ENCODE measurements around the gene RBM26.
"Not testable (repeated sequence)": the region's sequence is repeated elsewhere in the genome, so short reads cannot be mapped to it uniquely, and the experiment has no call there.

The RBM26 gene

DNA sequence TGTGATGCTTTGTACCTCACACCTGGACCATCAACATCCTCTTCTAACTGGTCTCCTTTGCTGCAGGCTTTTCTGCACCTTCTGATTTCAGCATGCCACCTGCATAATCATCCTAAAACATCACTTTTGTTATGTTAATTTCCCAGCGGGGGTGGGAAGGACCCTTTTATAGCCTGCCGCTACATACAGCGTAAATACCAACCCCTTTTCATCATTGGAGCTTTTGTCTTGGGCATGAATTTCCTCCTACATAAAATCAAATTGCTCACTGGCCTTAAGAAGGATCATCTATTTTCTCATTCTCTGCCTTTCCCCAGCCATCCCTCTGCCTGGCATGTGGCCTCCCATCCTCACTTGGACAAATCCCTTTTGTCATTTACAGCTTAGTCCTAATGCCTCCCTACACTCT, 124.7 kb downstream of the RBM26 start:
- no peak for DNase-seq (ENCODE audit: low read depth in 2 of 2, low spot score in 1 of 2)

DNA sequence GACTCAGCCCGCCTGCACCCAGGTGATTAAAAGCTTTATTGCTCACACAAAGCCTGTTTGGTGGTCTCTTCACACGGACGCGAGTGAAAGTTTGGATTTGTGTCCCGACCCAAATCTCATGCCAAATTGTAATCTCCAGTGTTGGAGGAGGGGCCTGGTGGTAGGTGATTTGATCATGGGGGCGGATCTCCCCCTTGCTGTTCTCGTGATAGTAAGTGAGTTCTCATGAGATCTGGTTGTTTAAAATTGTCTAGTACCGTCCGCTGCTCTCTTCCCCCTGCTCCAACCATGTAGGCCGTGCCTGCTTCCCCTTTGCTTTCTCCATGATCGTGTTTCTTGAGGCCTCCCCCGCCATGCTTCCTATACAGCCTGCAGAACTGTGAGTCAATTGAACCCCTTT, 126.3 kb downstream of the RBM26 start:
- not testable (repeated sequence) for DNase-seq (ENCODE audit: low read depth in 2 of 2, low spot score in 1 of 2)

DNA sequence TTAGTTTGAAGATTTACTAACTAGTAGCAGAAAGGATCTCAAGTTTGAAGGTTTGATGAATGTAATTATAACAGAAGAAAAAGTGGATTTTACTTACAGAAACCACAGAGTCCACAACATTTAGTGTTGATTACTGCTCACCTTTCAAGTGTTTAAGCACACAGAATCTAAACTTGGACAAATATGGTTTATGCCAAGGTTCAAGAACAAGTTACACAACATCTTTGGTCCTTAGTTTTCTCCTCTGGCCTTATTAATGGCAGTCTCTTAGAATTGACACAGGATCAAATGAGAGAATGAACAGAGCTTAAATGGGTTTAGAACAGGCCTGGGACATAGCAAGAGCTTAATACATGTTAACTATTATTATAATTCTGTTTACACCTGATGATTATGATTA, 133.0 kb downstream of the RBM26 start:
- DNase-seq (ENCODE audit: low read depth in 2 of 2, low spot score in 1 of 2), result no peak

DNA sequence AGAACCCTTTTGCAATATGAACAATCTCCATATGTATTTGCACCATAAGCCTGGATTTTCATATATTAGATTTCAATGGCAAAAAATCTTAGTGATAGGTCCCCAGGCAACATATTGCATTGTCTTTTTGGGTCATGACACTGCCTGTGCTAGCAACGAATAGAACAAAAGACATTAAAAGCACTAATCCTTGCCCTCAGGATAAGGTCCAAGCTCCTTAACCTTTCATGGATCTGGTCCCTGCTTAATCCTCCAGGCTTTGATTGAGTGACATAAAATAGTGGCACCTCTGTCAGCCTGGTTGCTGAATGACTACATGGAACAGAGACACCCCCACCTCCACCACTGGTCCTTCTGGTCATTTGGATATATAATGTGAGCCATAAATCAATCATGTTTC, 134.4 kb downstream of the RBM26 start:
- no peak for DNase-seq (ENCODE audit: low read depth in 2 of 2, low spot score in 1 of 2)

DNA sequence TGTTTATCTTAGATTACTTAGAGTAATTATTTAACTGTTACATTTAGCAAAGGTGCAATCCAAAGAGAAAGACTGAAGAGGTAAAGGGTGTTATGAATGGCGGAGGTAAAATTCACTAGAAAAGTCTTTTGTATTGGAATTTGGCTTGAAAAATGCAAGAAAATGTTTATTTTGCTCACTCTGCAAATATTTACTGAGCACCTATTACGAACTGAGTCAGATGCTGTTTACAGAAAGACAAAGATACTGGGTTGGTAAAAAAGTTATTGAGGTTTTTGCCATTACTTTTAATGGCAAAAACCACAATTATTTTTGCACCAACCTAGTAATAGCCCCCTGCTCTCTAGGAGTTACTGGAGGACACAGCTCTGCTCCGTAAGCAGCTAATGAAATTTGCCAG, 135.2 kb downstream of the RBM26 start:
- DNase-seq (ENCODE audit: low read depth in 2 of 2, low spot score in 1 of 2), result no peak
